Measurements from ENCODE around the gene INPP4B.

INPP4B gene

DNA sequence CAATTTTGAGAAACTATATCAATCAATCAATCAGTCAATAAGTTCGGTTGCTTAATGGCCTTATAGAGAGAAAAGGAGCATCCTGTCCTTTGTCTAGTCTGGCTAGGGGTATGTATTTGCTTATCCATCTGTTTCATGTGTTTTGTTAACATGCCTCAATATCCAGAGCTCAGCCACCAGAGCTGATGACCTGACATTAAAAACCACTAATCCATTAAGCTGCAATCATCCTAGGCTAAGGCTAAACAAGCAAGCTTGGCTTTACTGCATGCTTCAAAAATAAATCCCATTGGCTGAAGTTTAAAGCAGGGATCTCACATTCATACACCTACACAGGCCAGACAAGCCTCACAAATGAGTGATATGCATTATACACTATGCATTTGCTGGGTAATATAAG lies 139.7 kb downstream of the INPP4B start:
- TF ChIP-seq, protein P1, sequence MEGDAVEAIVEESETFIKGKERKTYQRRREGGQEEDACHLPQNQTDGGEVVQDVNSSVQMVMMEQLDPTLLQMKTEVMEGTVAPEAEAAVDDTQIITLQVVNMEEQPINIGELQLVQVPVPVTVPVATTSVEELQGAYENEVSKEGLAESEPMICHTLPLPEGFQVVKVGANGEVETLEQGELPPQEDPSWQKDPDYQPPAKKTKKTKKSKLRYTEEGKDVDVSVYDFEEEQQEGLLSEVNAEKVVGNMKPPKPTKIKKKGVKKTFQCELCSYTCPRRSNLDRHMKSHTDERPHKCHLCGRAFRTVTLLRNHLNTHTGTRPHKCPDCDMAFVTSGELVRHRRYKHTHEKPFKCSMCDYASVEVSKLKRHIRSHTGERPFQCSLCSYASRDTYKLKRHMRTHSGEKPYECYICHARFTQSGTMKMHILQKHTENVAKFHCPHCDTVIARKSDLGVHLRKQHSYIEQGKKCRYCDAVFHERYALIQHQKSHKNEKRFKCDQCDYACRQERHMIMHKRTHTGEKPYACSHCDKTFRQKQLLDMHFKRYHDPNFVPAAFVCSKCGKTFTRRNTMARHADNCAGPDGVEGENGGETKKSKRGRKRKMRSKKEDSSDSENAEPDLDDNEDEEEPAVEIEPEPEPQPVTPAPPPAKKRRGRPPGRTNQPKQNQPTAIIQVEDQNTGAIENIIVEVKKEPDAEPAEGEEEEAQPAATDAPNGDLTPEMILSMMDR (IDR thresholded peaks at IDR 0.05), result no peak
- no peaks in the 10 kb centered on the region for H3K9me3 ChIP-seq (ENCODE audit: control insufficient read depth, low read length)
- H3K4me2 ChIP-seq (ENCODE audit: low read length), result no peak overlapping the region
- H3K36me3 ChIP-seq (ENCODE audit: control insufficient read depth, insufficient read depth, low read length), result no peaks in the 10 kb centered on the region
- H3K27ac ChIP-seq, result no peak overlapping the region
- no peaks in the 10 kb centered on the region for H3K27me3 ChIP-seq (ENCODE audit: control insufficient read depth, insufficient read depth, low read length)
- no peaks in the 10 kb centered on the region for H3K79me2 ChIP-seq
- H3K9ac ChIP-seq, result no peak overlapping the region
- H2AFZ ChIP-seq, result no peak overlapping the region
- H3K4me1 ChIP-seq, result no peaks in the 10 kb centered on the region
- no peak overlapping the region for H3K4me3 ChIP-seq (ENCODE audit: low read depth, low read length)

DNA sequence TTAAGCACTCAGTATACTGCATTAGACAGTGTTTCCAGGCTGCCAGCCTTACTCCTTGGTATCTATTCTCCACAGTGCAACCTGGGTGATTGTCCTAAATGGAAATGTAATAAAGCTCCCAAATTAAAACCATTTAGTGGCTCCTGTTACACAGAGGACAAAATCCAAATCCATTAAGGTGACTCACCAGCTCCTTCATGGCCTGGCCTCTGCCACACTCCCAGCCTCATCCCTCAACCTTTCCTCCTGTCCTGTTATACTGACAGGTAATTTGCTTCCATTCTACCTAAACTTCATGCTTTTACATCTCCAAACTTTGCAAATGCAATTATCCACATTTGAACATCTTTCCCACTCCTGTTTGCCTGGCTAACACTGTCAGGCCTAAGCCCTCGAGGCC lies 140.3 kb downstream of the INPP4B start:
- H3K9me3 ChIP-seq (ENCODE audit: control insufficient read depth, low read length), result no peaks in the 10 kb centered on the region
- H3K9ac ChIP-seq, result no peak overlapping the region
- no peak overlapping the region for H2AFZ ChIP-seq
- H3K27me3 ChIP-seq (ENCODE audit: control insufficient read depth, insufficient read depth, low read length), result no peaks in the 10 kb centered on the region
- H3K27ac ChIP-seq, result no peak overlapping the region
- H3K36me3 ChIP-seq (ENCODE audit: control insufficient read depth, insufficient read depth, low read length), result no peaks in the 10 kb centered on the region
- H3K4me2 ChIP-seq (ENCODE audit: low read length), result no peak overlapping the region
- H3K4me3 ChIP-seq (ENCODE audit: low read depth, low read length), result no peak overlapping the region
- no peaks in the 10 kb centered on the region for H3K79me2 ChIP-seq
- TF ChIP-seq, protein P1 (IDR thresholded peaks at IDR 0.05), result no peak
- H3K4me1 ChIP-seq, result no peaks in the 10 kb centered on the region

DNA sequence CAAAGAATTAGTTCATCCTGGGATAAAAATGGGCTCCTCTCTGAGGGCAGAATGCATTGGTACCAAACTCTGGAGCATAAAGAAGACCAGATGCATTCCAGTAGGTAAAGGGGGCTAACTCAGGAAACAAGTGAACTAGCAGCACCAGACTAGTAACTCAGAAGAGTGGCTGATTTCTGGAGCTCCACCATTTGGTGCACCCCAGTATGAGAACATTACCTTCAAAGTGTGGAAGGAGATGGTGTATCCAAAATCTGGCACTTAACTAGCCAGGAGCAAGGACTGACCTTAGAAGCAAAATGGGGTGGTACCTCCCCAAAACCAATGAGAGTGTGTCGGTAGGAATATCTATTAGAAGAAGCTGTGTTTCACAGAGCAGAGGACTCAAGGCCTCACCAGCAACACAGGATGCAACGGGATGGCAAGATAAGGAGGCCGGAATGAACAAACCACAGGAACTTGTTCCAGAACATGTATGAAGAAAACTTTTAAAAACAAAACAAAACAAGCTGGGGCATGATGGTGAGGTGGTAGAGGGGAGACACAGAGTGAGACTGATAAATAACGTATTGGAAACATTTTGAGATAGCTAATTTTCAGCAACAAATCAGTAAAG lies 142.3 kb downstream of the INPP4B start:
- TF ChIP-seq, protein P1 (IDR thresholded peaks at IDR 0.05), result no peak
- Histone ChIP-seq H3K4me1 (no peaks in the 10 kb centered on the region), H3K4me2 (ENCODE audit: low read length) (no peak overlapping the region), H3K9ac (no peak overlapping the region), H3K9me3 (ENCODE audit: control insufficient read depth, low read length) (no peaks in the 10 kb centered on the region), H3K27ac (no peak overlapping the region), H3K79me2 (no peaks in the 10 kb centered on the region), H3K36me3 (ENCODE audit: control insufficient read depth, insufficient read depth, low read length) (no peaks in the 10 kb centered on the region), H3K27me3 (ENCODE audit: control insufficient read depth, insufficient read depth, low read length) (no peaks in the 10 kb centered on the region), H3K4me3 (ENCODE audit: low read depth, low read length) (no peak overlapping the region), H2AFZ (no peak overlapping the region)

DNA sequence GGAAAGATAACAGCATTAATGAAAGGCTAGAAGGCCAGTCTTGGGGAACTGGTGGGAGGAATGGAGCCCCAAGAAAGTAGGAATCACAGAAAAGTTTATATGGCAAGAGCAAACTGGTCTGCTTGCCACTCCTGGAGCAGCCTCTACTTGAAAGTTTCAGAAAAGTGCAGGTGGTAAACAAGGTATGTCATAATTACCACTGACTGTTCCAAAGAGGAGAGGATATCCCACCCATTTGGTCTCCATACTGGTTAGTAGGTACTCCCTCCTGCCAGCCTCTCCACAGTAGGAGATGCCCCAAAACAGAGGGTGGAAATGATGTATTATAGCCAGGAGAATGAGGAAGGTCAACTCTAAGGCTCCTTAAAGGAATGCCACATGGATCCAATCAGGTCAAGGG lies 145.1 kb downstream of the INPP4B start:
- Histone ChIP-seq H3K36me3 (ENCODE audit: control insufficient read depth, insufficient read depth, low read length) (no peaks in the 10 kb centered on the region), H3K79me2 (no peaks in the 10 kb centered on the region), H3K9ac (no peak overlapping the region)

DNA sequence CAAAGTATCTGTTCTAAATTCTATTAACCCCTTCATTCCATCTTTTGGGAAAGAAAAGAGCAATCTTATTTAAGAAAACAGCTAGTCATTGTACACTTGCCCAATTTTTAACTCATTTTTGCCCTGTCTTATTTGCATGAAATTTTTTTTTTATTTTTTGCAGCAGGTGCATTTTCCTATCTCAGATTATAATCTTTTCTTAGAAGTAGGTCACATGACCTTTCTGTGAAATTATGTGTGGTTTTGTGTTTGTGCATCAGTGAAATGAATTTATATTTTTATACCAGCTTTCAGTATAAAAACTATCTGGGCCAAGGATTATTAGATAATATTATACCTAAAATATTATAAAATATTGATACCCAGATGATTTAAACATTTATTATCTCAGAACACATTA lies 145.6 kb downstream of the INPP4B start:
- Histone ChIP-seq H3K27me3 (ENCODE audit: control insufficient read depth, insufficient read depth, low read length) (no peaks in the 10 kb centered on the region), H3K4me1 (no peaks in the 10 kb centered on the region), H3K4me3 (ENCODE audit: low read depth, low read length) (no peak overlapping the region), H3K79me2 (no peaks in the 10 kb centered on the region), H3K4me2 (ENCODE audit: low read length) (no peak overlapping the region), H3K27ac (no peak overlapping the region), H3K9me3 (ENCODE audit: control insufficient read depth, low read length) (no peaks in the 10 kb centered on the region), H3K9ac (no peak overlapping the region), H3K36me3 (ENCODE audit: control insufficient read depth, insufficient read depth, low read length) (no peaks in the 10 kb centered on the region), H2AFZ (no peak overlapping the region)
- TF ChIP-seq, protein P1 (IDR thresholded peaks at IDR 0.05), result no peak

More for the DNA sequence above, 145.1 kb downstream of the INPP4B start:
- TF ChIP-seq, protein P1 (IDR thresholded peaks at IDR 0.05), result no peak
- no peak overlapping the region for H3K4me3 ChIP-seq (ENCODE audit: low read depth, low read length)
- H3K27me3 ChIP-seq (ENCODE audit: control insufficient read depth, insufficient read depth, low read length), result no peaks in the 10 kb centered on the region
- no peaks in the 10 kb centered on the region for H3K4me1 ChIP-seq
- H3K27ac ChIP-seq, result no peak overlapping the region
- H3K4me2 ChIP-seq (ENCODE audit: low read length), result no peak overlapping the region
- H2AFZ ChIP-seq, result no peak overlapping the region
- H3K9me3 ChIP-seq (ENCODE audit: control insufficient read depth, low read length), result no peaks in the 10 kb centered on the region

Measured in parathyroid adenoma (tissue), 2 donors.